Dendritic cell treated with granulocyte-macrophage colony-stimulating factor and Interleukin-4, amounts not matched to agents 40 ng/mL and 50 ng/mL, for 4 days (primary cell): ENCODE results near the gene RALGDS.

ENCODE experiments used
- H3K27ac Mint-ChIP-seq: one replicate; pipeline ENCODE4 v1.8.0; 2022; ENCODE audit warnings: mild to moderate bottlenecking, mixed read lengths
- H3K27me3 Mint-ChIP-seq: one replicate; pipeline ENCODE4 v1.8.0; 2022; ENCODE audit warnings: mild to moderate bottlenecking, mixed read lengths
- H3K36me3 Mint-ChIP-seq: one replicate; pipeline ENCODE4 v1.8.0; 2022; ENCODE audit warnings: low read depth, mixed read lengths
- H3K4me1 Mint-ChIP-seq: one replicate; pipeline ENCODE4 v1.8.0; 2022; ENCODE audit warnings: low read depth, mixed read lengths
- H3K4me3 Mint-ChIP-seq: one replicate; pipeline ENCODE4 v1.8.0; 2022; ENCODE audit warnings: mild to moderate bottlenecking, moderate library complexity, mixed read lengths
- H3K9me3 Mint-ChIP-seq: one replicate; pipeline ENCODE4 v1.8.0; 2022; ENCODE audit warnings: mixed read lengths
- intact Hi-C: fragments of 100-400 bp; cut with micrococcal nuclease; formaldehyde crosslinking; loops from one replicate; pipeline ENCODE4 v1.15.0; 2022

Gene RALGDS

DNA sequence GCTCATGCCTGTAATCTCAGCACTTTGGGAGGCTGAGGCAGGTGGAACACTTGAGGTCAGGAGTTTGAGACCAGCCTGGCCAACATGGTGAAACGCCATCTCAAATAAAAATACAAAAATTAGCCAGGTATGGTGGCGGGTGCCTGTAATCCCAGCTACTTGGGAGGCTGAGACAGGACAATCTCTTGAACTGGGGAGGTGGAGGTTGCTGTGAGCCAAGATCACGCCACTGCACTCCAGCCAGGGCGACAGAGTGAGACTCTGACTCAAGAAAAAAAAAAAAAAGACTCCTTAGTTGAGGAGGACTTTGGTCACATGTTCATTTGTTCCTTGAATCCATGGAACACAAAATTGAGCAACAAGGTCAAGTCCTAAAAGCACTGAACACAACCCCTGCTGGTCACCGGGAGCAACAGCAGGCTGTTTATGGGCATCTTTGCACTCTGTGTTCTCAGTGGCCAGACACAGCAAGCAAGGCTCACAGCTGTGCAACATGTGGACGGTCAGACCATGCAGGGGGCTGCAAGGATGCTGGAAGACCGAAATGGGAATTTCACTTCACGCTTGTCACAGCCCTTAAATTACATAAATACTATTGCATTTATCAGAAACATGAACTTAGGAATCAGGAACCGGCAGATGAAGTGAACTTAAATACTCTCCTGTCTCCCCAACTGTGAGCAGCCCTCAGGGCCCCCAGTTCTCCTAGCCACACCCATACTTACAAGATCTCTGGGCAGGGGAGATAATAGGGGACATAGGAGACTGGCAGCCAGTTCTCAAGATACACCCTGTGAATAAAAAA lies 39.9 kb upstream of the RALGDS start:
- Mint-ChIP-seq H3K4me3 (peak overlapping the region; percentile 13), H3K4me1 (peaks cover 71% of the 10 kb centered on the region), H3K27ac (no peak overlapping the region)

DNA sequence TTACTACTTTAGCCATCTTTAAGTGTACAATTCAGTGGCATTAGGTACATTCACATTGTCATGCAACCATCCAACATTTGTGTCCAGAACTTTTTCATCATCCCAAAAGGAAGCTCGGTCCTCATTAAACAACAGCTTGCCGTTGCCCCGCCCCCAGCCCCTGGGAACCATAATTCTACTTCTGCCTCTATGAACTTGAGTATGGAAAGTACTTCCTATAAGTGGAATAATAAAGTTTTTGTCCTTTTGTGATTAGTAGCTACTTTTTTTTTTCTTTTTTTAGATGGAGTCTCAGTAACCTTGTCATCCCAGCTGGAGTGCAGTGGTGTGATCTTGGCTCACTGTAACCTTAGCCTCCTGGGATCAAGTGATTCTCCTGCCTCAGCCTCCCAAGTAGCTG lies 37.7 kb upstream of the RALGDS start:
- H3K9me3 Mint-ChIP-seq, result no peaks in the 10 kb centered on the region
- intact Hi-C loops, result no loop called here
- H3K4me1 Mint-ChIP-seq, result peaks cover 64% of the 10 kb centered on the region
- no peaks in the 10 kb centered on the region for H3K27me3 Mint-ChIP-seq
- H3K27ac Mint-ChIP-seq, result no peak overlapping the region
- H3K4me3 Mint-ChIP-seq, result no peak overlapping the region
- peaks cover 97% of the 10 kb centered on the region for H3K36me3 Mint-ChIP-seq

More for the DNA sequence above, 39.9 kb upstream of the RALGDS start:
- intact Hi-C loops, result no loop called here
- Mint-ChIP-seq H3K27me3 (peaks cover 9% of the 10 kb centered on the region), H3K36me3 (peaks cover 78% of the 10 kb centered on the region), H3K9me3 (no peaks in the 10 kb centered on the region)

DNA sequence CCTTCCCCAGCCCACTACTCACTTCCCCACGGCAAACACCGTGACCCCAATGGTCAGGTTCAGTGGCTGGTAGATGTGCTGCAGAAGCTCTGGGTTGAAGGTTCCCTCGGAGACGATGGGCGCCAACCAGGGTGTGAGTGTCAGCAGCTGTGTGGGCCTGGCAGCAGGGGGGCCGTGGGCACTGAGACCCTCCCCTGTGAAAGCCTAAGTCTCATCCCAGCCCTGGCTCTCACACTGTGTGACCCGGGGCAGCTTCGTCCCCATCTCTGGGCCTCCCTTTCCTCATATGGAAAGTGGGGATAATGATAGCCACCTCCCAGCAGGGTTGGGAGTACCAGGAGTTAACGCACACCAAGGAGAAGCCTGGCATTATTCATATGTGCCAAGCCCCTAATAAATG lies 34.1 kb upstream of the RALGDS start:
- intact Hi-C loops, result no loop called here
- Mint-ChIP-seq H3K4me3 (no peak overlapping the region), H3K36me3 (peaks cover 73% of the 10 kb centered on the region), H3K4me1 (peaks cover 47% of the 10 kb centered on the region), H3K9me3 (no peaks in the 10 kb centered on the region), H3K27ac (no peak overlapping the region), H3K27me3 (peaks cover 8% of the 10 kb centered on the region)

DNA sequence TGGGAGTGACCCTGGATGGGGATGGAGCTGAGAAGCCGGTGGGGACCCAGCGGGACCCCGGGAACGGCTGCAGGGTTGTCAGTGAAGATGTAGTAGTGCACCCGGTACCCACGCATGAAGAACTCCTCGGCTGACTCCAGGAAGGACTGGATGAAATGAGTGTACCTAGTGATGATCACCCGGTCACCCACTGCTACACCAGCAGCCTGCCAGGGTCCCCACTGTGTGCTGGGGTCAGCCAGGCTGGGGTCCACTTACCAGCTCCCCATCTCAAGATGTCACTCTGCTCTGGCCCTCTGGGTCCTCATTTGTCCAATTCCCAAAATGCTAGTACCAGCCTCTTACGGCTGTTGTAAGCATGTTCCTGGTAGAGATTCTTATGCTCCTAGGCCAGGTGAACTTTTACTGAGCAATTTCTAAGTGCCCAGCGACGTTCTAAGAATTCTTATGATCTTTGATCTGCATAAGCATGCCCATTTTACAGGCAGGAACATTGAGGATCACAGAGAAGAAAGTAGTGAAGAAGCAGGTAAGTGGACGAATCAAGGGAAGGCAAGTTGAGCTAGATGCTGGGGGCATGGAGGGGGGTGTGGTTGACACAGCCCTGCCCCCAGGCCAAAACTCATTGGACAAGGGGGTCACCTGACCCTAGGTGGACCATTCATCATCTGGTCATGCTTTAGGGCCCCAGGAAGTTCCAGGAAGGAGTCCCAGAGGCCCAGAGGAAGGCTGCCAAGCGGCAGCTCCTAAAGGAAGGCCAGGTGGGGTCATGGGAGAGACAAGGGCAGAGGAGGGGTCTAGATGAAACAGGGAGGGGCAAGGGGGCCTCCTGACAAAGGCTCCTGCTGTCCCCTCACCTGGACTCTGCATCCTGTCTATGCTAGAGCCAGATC lies 33.3 kb upstream of the RALGDS start:
- Mint-ChIP-seq H3K4me3 (no peak overlapping the region), H3K4me1 (peaks cover 40% of the 10 kb centered on the region), H3K36me3 (peaks cover 64% of the 10 kb centered on the region), H3K9me3 (no peaks in the 10 kb centered on the region), H3K27me3 (peaks cover 8% of the 10 kb centered on the region), H3K27ac (no peak overlapping the region)
- intact Hi-C loops, result no loop called here

DNA sequence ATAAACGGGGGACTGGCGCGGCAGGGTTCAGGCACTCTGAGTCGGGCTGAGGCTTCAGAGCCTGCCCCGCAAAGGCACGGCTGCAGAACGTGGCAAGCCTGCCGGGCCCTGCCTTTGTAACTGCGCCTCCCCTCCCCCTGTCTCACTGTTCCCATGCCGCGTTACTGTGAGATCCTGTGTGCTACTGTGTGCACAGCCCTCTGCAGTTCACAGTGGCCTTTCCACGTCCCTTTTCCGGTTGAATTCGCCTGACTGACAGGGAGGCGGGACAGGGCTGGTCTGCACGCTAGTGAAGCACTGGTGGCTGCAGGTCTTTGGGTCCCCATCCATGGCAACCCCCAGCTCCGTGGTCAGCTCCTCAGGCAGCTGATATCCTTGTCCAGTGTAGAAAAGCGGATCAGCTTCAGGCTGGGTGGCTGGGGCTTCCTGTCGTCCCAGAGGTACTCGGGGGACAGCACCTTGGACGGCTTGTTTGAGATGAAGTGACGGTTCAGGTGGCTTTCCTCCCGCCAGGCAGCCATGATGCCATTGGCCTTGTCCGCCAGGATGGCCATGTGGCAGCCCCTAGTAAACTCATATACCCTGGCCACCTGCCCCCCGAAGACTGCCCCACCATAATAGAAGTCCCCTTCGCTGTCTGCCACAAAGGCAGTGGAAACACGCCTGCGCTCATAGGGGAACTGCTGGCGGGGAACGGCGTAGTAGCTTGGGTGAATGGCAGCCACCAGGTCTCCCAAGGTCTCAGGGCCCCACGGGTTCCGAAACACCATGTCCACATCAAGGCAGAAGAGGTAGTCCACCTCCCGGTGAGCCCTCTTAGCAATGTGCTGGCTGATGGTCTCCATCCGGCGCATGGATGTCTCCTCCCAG lies 32.4 kb upstream of the RALGDS start:
- Mint-ChIP-seq H3K27ac (no peak overlapping the region), H3K27me3 (peaks cover 8% of the 10 kb centered on the region), H3K9me3 (no peaks in the 10 kb centered on the region), H3K36me3 (peaks cover 58% of the 10 kb centered on the region), H3K4me1 (peaks cover 34% of the 10 kb centered on the region), H3K4me3 (no peak overlapping the region)
- intact Hi-C loops, result no loop called here

DNA sequence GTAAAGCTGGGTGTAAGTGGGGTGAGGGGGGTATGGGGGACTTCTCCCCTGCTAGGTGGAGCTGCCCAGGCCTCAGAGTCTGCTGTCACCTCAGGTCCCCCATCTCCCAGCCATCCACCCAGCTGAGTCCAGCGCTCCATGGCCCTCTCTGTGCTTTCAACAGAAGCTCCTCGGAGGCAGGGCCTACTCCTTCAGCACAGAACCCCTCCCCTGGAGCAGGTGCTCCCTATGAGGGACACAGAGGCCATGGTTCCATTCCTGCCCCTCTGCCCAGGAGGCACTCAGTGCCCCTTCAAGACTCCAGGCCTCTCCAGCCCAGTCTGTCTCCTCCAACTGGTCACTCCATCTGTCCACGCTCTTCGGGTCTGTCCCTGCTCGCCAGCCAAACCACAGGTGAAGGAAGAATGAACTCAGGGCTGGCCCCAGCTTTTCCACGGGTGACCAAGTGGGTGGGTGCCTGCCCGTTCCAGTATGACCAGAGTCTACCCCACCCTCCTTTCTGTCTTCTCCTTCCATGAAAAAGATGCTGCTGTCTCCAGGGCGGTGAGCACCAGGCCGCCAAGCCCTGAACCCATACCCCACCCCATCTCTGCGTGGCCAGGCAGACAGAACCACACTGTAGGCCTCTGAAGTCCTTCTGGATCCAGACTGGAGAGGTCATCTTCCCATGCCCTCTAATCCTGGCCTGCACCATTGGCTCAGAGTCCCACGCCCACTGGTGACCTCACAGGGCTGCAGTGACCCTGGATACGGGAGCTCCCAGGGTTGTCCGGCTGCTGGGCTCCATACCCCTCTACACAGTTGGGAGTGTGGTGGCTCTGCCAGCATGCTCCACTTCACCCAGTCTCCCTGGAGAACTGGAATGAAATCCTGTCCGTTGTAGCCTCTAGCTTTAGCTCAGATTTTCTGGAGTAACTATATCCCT lies 30.8 kb upstream of the RALGDS start:
- intact Hi-C loops, result no loop called here
- Mint-ChIP-seq H3K27ac (peak overlapping the region; percentile 84), H3K4me1 (peaks cover 39% of the 10 kb centered on the region), H3K36me3 (peaks cover 52% of the 10 kb centered on the region), H3K4me3 (no peak overlapping the region), H3K27me3 (peaks cover 8% of the 10 kb centered on the region), H3K9me3 (no peaks in the 10 kb centered on the region)

DNA sequence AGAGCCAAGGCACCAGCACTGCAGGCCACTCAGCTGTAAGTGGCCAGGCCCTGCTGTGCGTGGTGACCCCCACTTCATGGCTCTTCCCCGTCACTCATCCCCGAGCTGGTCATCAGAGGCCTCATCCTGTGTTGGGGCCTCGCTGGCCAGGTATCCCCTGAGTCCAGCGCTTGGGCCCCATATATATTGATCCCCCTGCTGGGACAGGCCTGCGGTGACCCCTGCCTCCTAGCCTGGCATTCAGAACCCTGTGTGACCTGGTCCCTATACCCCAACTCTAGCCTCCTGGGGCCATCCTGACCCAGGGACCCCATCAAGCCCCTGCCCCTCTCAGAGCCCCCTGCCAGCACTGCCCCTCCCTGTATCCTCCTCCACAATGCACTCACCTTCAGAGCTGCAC lies 30.0 kb upstream of the RALGDS start:
- Mint-ChIP-seq H3K27me3 (peaks cover 8% of the 10 kb centered on the region), H3K9me3 (no peaks in the 10 kb centered on the region), H3K4me1 (peaks cover 45% of the 10 kb centered on the region), H3K4me3 (no peak overlapping the region), H3K36me3 (peaks cover 52% of the 10 kb centered on the region), H3K27ac (peak overlapping the region; percentile 84)
- intact Hi-C loops, result no loop called here

DNA sequence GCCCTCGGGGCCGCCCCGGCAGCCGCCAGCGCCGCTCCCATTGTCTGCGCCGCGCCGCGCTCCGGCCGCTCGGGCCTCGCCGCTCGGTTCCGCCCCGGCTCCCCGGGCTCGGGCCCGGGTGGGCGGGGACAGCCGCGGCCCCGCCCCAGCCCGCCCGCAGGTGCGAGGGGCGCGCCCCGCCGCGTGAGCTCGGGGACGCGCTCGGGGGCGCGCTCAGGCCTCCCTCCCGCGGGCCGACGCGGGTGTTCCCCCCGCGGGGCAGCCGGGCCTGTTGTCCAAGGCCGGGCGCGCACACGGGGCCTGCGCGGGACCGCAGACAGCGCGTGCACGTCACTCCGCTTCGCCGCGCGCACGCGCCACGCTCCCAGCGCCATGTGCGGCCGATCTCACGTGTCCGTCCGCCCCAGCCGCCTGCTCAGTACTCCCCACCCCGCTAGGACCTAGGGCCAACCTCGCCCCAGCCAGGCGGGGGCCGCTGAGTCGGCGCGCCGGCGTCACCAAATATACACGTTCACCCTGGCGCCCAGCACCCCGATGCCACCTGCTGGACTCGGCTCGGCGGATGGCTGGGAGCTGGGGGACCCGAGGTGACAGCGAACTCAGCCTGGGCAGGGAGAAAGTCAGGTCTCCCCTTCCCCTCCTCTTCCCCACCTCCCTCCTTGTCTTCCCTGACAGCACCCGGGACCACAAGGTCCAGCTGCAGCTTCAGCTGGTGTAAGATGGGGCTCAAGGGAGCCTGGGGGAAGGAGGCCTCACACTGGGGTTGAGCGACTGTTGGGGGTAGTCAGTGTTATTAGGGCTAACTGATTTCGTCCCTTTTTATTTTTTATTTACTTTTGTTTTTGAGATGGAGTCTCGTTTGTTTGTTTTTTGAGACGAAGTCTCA lies 28.3 kb upstream of the RALGDS start:
- Mint-ChIP-seq H3K9me3 (no peaks in the 10 kb centered on the region), H3K27ac (peak overlapping the region; percentile 84), H3K36me3 (peaks cover 47% of the 10 kb centered on the region), H3K27me3 (peaks cover 8% of the 10 kb centered on the region), H3K4me1 (peaks cover 54% of the 10 kb centered on the region), H3K4me3 (peak overlapping the region; percentile 74)
- intact Hi-C loops, result loop anchor here (5.0 kb wide), 1 partner anchor 107 kb away; no protein-coding TSS in a partner anchor

DNA sequence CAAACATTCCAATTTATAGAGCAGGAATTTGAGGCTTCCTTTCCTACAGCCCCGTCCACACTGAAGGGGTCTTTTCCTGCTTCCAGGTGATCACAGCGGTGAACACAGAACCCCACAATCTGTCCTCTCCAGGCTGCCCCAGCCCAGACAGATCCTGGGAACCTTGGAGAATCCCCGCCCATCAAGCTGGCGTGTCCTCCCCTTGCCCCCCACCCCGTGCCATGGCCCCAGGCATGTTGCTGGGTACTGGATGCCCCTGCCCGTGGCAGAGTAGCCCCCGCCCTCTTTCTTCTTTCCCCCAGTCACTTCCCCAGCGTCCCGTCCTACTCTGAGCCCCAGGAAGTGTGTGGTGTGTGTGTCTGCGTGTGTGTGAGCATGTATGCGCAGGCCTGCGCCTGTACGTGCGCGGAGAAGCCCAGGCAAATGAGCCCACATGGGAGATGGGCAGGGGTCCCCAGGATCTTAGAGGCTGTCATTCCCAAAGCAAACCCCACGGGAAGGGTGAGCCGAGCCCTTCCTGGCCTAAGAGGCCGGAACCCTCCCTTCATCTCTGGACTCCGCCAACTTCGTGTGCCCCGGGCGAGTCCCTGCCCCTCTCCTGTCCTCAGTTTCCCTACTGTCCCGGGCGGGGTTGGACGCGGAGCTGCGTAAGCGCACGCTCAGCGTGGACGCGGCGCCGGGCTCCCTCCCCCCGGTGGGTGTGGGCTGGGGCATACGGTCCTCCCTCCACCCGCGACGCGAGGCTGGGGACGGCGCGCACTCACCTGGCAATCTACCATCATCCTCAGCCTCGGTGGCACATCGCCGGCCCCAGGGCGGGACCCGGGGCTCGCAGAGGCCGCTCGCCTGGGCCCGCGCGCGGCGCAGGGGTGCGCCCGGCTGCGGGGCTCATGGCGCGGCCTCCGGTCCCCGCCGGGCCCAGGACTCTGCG lies 27.4 kb upstream of the RALGDS start:
- Mint-ChIP-seq H3K27ac (peak overlapping the region; percentile 81), H3K4me1 (peaks cover 61% of the 10 kb centered on the region), H3K27me3 (peaks cover 8% of the 10 kb centered on the region), H3K36me3 (peaks cover 42% of the 10 kb centered on the region), H3K9me3 (no peaks in the 10 kb centered on the region), H3K4me3 (peak overlapping the region; percentile 91)
- intact Hi-C loops, result loop anchor here (5.0 kb wide), 1 partner anchor 106 kb away; no protein-coding TSS in a partner anchor

DNA sequence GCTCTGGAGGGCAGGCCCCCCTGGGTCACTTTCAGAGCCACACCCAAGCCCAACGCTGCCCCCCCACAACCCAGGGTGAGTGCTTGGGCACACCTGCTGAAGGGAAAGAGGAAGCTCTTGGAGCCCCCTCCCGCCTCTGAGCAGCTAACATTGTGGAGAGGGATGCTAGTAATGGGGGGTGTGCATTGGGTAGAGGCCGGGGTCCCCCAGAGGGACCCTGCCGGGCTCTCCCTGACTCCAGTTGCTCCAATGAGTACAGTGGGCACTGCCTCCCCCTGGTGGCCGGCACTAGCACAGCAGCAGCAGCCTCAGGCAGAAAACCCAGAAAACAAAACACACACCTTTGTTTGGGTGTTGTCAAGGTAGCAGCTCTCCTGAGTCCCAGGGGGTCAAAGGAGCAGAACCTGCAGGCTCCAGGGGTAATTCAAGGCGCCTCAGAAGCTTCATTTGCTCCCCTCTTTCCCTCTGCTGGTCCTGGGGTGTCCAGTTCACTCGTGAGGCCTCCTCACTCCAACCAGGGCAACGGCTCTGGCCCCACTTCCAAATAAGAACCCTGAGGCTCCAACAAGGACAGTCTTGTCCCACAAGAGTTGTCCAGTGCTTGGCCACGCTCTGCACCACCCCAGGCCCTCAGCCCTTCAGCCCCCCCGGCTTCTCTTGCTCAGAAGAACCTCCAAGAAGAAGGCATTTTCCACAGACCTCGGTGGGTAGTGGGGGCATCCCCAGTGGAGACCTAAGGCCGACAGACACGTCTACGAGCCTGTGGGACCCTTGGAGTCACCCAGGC lies 26.6 kb upstream of the RALGDS start:
- Mint-ChIP-seq H3K27me3 (peaks cover 8% of the 10 kb centered on the region), H3K4me3 (peak overlapping the region; percentile 91), H3K4me1 (peaks cover 69% of the 10 kb centered on the region), H3K9me3 (no peaks in the 10 kb centered on the region), H3K36me3 (peaks cover 36% of the 10 kb centered on the region), H3K27ac (peak overlapping the region; percentile 81)
- intact Hi-C loops, result loop anchor here (5.0 kb wide), 1 partner anchor 105 kb away; no protein-coding TSS in a partner anchor
